CD4-positive, alpha-beta T cell treated with Interferon alpha-2 for 1 hour (primary cell): ENCODE results near the gene PDXP.

Source experiments
- DNase-seq, 2 donors: peaks; one replicate each; pipeline ENCODE4 v3.0.0-alpha.2; 2020 to 2022

Gene PDXP

DNA sequence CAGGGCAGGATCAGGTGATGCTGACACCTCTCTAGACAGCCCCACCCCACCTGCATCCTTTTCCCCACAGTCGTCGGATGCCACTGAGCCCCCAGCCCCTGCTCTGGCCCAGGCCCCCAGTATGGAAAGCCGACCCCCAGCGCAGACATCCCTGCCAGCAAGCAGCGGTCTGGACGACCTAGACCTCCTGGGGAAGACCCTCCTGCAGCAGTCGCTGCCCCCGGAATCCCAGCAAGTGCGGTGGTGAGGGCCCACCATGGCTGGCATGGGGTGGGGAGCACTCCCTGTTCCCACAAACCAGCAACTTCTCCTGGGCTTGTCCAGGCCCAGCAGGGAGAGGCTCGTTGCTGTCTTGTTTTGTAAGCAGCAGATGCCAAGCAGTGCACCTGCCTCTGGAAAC is 28.6 kb upstream of the PDXP start:
- DNase-seq: no peak

DNA sequence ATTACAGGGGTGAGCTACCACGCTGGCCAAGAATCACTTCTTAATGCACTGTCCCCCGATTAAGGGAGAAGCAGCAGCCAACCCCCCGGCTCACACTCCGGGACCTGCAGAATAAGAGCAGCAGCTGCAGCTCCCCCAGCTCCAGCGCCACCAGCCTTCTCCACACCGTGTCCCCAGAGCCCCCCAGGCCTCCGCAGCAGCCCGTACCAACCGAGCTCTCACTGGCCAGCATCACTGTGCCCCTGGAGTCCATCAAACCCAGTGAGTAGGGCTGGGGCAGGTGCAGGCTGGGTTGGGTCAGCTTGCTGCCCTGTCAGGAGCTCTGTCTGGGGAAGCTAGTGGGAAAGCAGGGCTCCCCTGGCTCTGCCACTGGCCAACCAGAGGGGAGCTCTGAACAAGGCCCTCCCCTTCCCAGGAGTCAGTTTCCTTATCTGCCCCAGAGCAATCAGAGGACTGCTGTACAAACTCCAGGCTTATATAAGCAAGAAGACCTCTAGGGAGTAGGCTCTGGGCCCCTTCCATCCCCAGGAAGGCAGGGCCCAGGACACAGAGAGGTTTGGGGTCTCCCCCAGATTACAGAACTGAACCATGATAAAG is 27.6 kb upstream of the PDXP start:
- no peak for DNase-seq

GRCh38 chr22:37631448-37632173 is 26.9 kb upstream of the PDXP start:
- peak; percentile 17 to 46 for DNase-seq

- no peak for DNase-seq
These were observed 26.1 kb upstream of the PDXP start for GRCh38 chr22:37632174-37633088.

DNA sequence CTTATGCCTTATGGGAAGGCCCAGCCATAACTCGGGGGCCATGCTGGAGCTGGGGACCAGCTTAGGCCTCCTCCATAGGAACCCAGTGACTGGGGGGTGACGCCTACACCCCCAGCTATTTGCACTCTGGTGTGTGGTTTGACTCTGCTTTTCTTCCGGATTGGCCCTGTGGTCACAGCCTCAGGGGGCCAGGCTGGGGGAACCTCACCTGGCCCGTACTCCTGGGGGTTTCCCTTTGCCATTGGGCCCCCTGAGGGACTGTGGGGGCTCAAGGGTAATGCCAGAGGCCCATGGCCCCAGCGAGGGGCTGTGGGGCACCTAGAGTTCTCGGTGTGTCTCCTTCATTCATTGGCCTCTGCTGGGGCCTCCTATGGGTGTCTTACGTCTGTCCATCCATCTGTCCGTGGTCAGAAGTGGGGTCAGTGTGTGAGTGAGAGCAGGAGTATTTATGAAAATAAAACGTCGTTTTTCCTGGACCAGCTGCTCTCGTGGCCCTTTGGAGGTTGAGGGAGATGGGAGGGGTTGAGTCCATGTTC is 25.4 kb upstream of the PDXP start:
- peak; percentile 40 to 68 for DNase-seq

- DNase-seq: peak; percentile 65 to 67
These were observed 24.7 kb upstream of the PDXP start for GRCh38 chr22:37633625-37634416.

DNA sequence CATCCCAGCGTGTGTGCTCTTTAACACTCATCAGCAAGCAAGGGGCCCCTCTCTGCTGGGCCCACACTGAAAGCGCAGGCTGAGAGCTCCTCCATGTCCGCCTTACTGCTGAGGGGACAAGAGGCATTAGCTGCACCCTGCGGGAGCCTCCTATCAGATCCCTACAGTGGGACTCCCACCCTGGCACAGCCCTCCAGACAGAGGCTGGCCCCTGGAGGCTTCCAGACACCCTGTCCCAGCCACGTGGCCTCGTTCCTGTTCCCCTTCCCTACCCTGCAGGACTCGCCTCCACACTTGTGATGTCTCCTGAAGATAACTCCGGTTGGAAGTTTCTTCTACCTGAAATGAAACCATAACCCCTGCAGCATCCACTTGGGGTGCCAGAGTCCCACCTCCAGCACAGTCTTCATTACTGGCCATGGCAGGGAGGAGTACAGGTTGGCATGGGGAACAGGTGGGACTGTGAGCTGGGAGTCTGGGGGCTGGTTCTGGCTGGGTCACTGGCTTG is 24.1 kb upstream of the PDXP start:
- DNase-seq: peak in 1 of 2 donors; percentile 41

DNA sequence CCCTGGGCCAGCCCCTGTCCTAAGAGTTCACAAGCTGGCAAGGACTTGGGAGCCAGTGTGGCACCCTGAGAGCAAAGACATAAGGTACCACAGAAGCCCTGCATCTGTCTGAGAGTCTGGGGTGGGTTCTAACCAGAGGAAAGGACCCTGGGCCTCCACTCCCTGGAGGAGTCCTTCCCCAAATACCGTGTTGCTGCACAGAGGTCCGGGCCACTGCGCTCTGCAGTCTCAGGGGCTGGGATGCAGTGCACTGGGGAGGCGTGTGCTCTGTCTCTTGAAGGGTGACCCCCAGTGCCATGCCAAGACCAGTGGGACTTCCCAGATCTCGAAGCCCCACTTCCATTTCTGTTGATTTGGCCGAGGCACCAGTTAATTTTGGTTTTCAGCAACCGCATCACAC is 23.4 kb upstream of the PDXP start:
- no peak for DNase-seq

DNA sequence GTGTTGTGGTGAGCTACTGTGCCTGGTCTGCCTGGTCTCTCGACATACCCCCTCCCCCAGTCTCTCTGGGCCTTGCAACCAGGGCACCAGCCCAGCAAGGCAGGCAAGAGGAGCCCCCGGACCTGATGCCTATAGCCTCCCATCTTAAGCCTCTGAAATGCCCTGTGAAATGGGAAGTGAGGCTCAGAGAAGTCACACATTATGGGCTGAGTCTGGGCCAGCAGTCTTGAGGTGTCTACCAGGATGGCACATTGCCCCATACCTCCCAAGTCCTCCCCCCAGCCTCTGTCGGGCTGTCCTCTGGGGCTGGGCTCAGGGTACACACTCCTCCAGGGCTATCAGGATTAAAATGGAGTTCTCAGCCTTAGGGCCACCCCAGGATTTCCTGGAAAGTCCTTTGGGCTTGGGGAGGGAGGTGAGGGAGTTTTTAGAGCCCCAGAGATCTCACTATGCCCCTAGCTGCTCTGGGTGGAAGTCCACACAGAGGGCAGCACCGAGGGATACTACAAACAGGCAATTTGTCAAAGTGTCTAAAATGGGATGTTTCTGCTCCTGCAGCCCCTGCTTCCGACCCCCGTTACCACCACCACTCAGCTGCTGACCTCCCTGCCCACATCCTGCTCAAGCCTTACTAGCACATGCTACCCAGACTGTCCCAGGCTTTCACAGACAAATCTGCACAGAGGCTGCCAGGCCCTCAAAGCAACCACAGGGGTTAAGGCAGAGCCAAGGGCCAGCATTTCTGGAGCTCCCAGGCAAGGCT is 22.2 kb upstream of the PDXP start:
- DNase-seq: no peak

- no peak for DNase-seq
These were observed 21.6 kb upstream of the PDXP start for GRCh38 chr22:37636949-37637273.

DNA sequence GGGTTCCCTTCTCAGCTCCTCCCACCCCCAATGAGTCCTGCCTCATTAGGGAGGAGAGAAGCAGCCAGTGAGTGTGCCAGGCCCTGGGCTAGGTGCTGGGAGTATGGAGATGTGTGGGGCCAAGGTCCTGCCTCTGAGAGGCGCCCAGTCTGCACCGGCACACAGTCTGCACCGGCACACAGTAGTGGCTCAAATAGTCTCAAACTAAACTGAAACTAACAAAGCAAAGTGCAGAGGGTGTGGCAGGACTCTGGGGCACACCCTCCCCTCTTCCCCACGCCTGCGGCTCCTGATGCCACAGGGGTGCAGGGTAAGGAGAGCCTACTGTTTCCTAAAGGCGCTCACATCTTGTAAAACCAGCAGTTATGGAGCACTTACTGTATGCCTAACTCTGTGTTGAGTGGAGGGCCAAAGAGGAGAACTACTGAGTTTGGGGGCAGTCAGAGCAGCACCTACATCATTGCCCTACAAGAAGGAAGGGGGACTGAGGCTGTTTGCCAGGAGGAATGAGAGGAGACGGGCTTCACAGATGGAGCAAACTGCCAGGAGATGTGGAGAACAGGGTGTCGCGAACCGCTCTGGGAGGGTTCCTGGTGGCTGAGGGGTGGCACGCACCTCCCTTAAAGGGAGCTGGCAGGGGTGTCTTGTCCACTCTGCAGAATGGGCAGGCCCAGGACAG is 20.0 kb upstream of the PDXP start:
- DNase-seq: peak in 1 of 2 donors; percentile 50

DNA sequence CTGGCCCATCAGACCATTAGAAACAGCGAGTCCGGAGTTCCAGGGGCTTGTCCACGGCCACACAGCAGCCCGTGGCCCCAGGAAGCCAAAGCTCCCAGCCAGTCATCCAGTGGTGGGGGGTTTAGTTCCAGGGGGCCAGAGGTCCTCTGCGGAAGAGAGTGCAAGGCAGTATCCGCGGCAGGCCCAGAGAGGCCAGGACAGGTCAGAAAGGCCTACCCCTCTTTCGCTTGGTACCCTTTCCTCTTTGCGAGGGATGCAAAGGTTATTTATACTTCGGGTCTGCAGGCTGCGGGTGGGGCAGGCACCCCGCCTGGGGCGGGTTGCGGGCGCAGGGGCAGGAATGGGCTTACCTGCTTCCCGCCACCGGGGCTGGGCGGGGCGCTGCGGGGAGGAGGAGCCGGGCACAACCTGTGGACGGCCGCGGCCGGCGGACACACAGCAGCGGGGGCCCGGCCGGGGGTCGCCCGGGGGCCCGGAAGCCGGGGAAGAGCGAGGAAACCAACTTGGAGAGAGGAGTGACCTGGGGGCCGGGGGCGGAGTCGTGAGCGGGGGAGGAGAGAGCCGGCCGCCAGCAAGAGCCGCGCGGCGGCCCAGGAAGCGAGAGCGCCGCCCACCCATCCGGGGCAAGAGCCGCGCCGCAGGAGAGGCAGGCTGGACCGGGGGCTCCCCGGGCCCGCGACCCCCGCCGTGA is 19.3 kb upstream of the PDXP start, which contains the start of gene SH3BP1:
Gene SH3BP1 (plus strand): TSS at position 600 of the 691 bp plus-strand sequence. CDS start 119 bp downstream, outside the sequence.
- peak; percentile 24 to 71 for DNase-seq

DNA sequence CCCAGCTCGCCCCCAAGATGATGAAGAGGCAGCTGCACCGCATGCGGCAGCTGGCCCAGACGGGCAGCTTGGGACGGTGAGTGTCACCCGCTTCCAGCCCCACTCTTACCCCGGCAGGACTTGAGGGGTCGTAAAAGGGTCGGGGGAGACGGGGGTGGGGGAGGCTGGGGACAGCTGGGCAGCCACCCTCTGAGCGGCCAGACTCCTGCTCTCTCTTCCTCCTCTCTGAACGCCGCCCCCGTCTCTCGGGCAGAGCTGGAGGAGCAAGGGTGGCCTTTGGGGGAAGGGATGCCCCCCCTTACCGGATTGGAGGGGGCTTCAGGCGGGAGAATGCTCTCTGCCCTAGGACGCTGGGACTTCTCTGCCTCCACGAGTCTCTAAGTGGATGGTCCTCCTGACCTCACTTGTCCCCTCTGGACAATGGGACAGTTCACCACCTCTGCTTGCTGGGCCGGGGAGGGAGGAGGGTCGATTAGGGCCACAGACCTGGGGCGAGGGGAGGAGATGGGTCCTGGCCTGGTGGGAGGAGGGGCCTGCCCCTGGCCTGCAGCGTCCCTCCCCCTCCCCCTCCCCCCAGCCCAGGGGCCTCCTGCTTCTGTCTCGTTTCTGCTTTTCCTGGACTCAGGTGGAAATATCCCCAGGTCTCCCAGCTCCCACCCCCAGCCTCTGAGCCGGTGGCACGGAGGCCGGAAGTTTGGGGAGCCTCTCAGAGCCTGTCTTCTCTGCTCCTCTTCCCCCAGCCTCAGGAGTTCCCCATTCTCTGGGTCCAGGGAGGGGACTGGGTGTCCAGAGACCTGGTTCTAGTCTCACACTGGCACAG is 18.5 kb upstream of the PDXP start:
- peak in 1 of 2 donors; percentile 40 for DNase-seq

GRCh38 chr22:37640591-37641560 is 17.6 kb upstream of the PDXP start:
- DNase-seq: no peak

DNA sequence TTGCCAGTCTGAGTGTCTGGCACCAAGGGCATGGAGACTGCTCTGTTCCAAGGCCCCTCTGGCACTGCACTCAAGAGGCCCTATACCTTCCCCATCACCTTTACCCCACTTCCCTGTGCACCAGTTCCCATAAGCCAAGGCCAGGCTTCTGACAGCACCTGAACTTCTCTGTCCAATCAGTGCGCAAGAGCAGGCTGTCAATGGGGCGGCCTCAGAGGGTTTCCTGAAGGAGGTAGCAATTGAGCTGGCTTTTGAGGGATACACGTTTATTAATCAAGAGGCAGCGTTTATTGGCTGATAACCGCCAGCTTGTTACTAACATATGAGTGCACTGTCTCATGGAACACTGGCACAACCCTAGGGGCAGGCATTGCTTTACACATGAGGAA is 17.0 kb upstream of the PDXP start:
- DNase-seq: no peak

- peak; percentile 79 to 86 for DNase-seq
These were observed 15.2 kb upstream of the PDXP start for GRCh38 chr22:37643225-37643847.

- DNase-seq: no peak
These were observed 11.2 kb upstream of the PDXP start for GRCh38 chr22:37647317-37647716.

- DNase-seq: no peak
These were observed 10.6 kb upstream of the PDXP start for GRCh38 chr22:37647928-37648327.
